ENCODE results near the gene PRKCQ. TPM values are rescaled to one million over a fixed set of nuclear protein-coding genes. Genes with fewer than 3 reads are reported as not detected.

Gene PRKCQ
- total RNA-seq, 1 experiment from 2014 or later, result 0.73 TPM

- Mint-ChIP-seq H3K4me3 (ENCODE audit: low read depth, unreplicated experiment) (no peak overlapping the region), H3K9me3 (ENCODE audit: low read depth, unreplicated experiment) (peaks cover 8% of the 10 kb centered on the region), H3K36me3 (ENCODE audit: insufficient read depth, unreplicated experiment) (peaks cover 4% of the 10 kb centered on the region), H3K27me3 (ENCODE audit: unreplicated experiment) (no peaks in the 10 kb centered on the region), H3K4me1 (ENCODE audit: low read depth, unreplicated experiment) (peaks cover 23% of the 10 kb centered on the region), H3K27ac (ENCODE audit: unreplicated experiment) (no peak overlapping the region)
- intact Hi-C loops (cut with micrococcal nuclease; ENCODE audit: unreplicated experiment), result no loop called here
- CTCF ChIA-PET, result interaction anchor here (0.6 to 0.7 kb wide), 3 partner anchors 103 to 195 kb away, joined by 3 to 5 read pairs (median 4); no protein-coding TSS in a partner anchor
- BruUV-seq (replicated peaks), result no TSS peak
- DNase-seq, result no peak
- no peak for TF ChIP-seq CTCF (IDR thresholded peaks at IDR 0.05; ENCODE audit: unreplicated experiment)
Observed at GRCh38 chr10:6394084-6394483, 186.0 kb downstream of the PRKCQ start.

GRCh38 chr10:6393168-6393567 is 186.9 kb downstream of the PRKCQ start:
- no TSS peak for BruUV-seq (replicated peaks)
- no peak for TF ChIP-seq CTCF (IDR thresholded peaks at IDR 0.05; ENCODE audit: unreplicated experiment)
- Mint-ChIP-seq H3K36me3 (ENCODE audit: insufficient read depth, unreplicated experiment) (peaks cover 4% of the 10 kb centered on the region), H3K4me1 (ENCODE audit: low read depth, unreplicated experiment) (peaks cover 30% of the 10 kb centered on the region), H3K27ac (ENCODE audit: unreplicated experiment) (no peak overlapping the region), H3K4me3 (ENCODE audit: low read depth, unreplicated experiment) (no peak overlapping the region), H3K27me3 (ENCODE audit: unreplicated experiment) (no peaks in the 10 kb centered on the region), H3K9me3 (ENCODE audit: low read depth, unreplicated experiment) (peaks cover 8% of the 10 kb centered on the region)
- CTCF ChIA-PET, result interaction anchor here (0.7 kb wide), 1 partner anchor 194 kb away, joined by 3 read pairs; no protein-coding TSS in a partner anchor
- intact Hi-C loops (cut with micrococcal nuclease; ENCODE audit: unreplicated experiment), result no loop called here
- no peak for DNase-seq

GRCh38 chr10:6390213-6390845 is 189.7 kb downstream of the PRKCQ start:
- CTCF ChIA-PET, result no interaction called here
- peaks cover 8% of the 10 kb centered on the region for H3K9me3 Mint-ChIP-seq (ENCODE audit: low read depth, unreplicated experiment)
- H3K27me3 Mint-ChIP-seq (ENCODE audit: unreplicated experiment), result no peaks in the 10 kb centered on the region
- no peak for TF ChIP-seq CTCF (IDR thresholded peaks at IDR 0.05; ENCODE audit: unreplicated experiment)
- no TSS peak for BruUV-seq (replicated peaks)
- intact Hi-C loops (cut with micrococcal nuclease; ENCODE audit: unreplicated experiment), result no loop called here
- no peak overlapping the region for H3K4me3 Mint-ChIP-seq (ENCODE audit: low read depth, unreplicated experiment)
- no peak for DNase-seq
- H3K4me1 Mint-ChIP-seq (ENCODE audit: low read depth, unreplicated experiment), result peaks cover 58% of the 10 kb centered on the region
- H3K36me3 Mint-ChIP-seq (ENCODE audit: insufficient read depth, unreplicated experiment), result peaks cover 8% of the 10 kb centered on the region
- no peak overlapping the region for H3K27ac Mint-ChIP-seq (ENCODE audit: unreplicated experiment)

GRCh38 chr10:6388261-6388893 is 191.7 kb downstream of the PRKCQ start:
- no TSS peak for BruUV-seq (replicated peaks)
- CTCF ChIA-PET, result interaction anchor here (0.5 to 2.2 kb wide), 15 partner anchors 10 to 1477 kb away, joined by 3 to 17 read pairs (median 3); no protein-coding TSS in a partner anchor
- H3K36me3 Mint-ChIP-seq (ENCODE audit: insufficient read depth, unreplicated experiment), result peaks cover 8% of the 10 kb centered on the region
- H3K4me3 Mint-ChIP-seq (ENCODE audit: low read depth, unreplicated experiment), result peak overlapping the region; percentile 15
- peak overlapping the region; percentile 89 for H3K27ac Mint-ChIP-seq (ENCODE audit: unreplicated experiment)
- H3K9me3 Mint-ChIP-seq (ENCODE audit: low read depth, unreplicated experiment), result peaks cover 8% of the 10 kb centered on the region
- TF ChIP-seq CTCF (IDR thresholded peaks at IDR 0.05; ENCODE audit: unreplicated experiment), result no peak
- intact Hi-C loops (cut with micrococcal nuclease; ENCODE audit: unreplicated experiment), result loop anchor here (2.0 kb wide), 1 partner anchor 34 kb away; no protein-coding TSS in a partner anchor
- DNase-seq, result peak; percentile 76
- no peaks in the 10 kb centered on the region for H3K27me3 Mint-ChIP-seq (ENCODE audit: unreplicated experiment)
- H3K4me1 Mint-ChIP-seq (ENCODE audit: low read depth, unreplicated experiment), result peaks cover 60% of the 10 kb centered on the region

Data from Calu3 (cell line).